ENCODE measurements around the gene RBFA.

RBFA gene

GRCh38 chr18:80034068-80034851 is at the start of gene RBFA:
Gene RBFA (plus strand): TSS chr18:80034434. CDS start chr18:80034496, 62 bp downstream.
- H3K4me3 ChIP-seq (ENCODE audit: low read depth, low read length): peak within 1 kb of the TSS; percentile 88
- peak; percentile 33 for TF ChIP-seq CTCF (conservative IDR thresholded peaks at IDR 0.05; ENCODE audit: low read depth, low read length)
- DNase-seq (ENCODE audit: low read depth): peak; percentile 99

- TF ChIP-seq CTCF (conservative IDR thresholded peaks at IDR 0.05; ENCODE audit: low read depth, low read length): no peak
- no peak for DNase-seq (ENCODE audit: low read depth)
- H3K4me3 ChIP-seq (ENCODE audit: low read depth, low read length): no peak overlapping the region
Measured at GRCh38 chr18:79985172-79985571, 49.1 kb upstream of the RBFA start.

- DNase-seq (ENCODE audit: low read depth): no peak
- TF ChIP-seq CTCF (conservative IDR thresholded peaks at IDR 0.05; ENCODE audit: low read depth, low read length): no peak
- peak overlapping the region; percentile 99 for H3K4me3 ChIP-seq (ENCODE audit: low read depth, low read length)
Measured at GRCh38 chr18:79986726-79987125, 47.5 kb upstream of the RBFA start.

- H3K4me3 ChIP-seq (ENCODE audit: low read depth, low read length): peak overlapping the region; percentile 99
- peak; percentile 28 for DNase-seq (ENCODE audit: low read depth)
- TF ChIP-seq CTCF (conservative IDR thresholded peaks at IDR 0.05; ENCODE audit: low read depth, low read length): no peak
Measured at GRCh38 chr18:79987566-79987965, 46.7 kb upstream of the RBFA start.

- TF ChIP-seq CTCF (conservative IDR thresholded peaks at IDR 0.05; ENCODE audit: low read depth, low read length): peak; percentile 42
- peak; percentile 42 for DNase-seq (ENCODE audit: low read depth)
- peak overlapping the region; percentile 99 for H3K4me3 ChIP-seq (ENCODE audit: low read depth, low read length)
Measured at GRCh38 chr18:79988071-79988450, 46.2 kb upstream of the RBFA start.

GRCh38 chr18:79988451-79989194 is 45.6 kb upstream of the RBFA start, which contains the start of gene TXNL4A:
Gene TXNL4A (minus strand): TSS chr18:79988563. CDS start chr18:79988392, 171 bp downstream.
- DNase-seq (ENCODE audit: low read depth): peak; percentile 91
- TF ChIP-seq CTCF (conservative IDR thresholded peaks at IDR 0.05; ENCODE audit: low read depth, low read length): no peak
- peak within 1 kb of the TSS; percentile 99 for H3K4me3 ChIP-seq (ENCODE audit: low read depth, low read length)

All from choroid plexus epithelial cell (primary cell).